Peyer's patch (tissue), 4 donors: ENCODE results near the gene CNTRL.

Experiments
- POLR2A ChIP-seq, 2 donors: fragments of 450-650 bp; IDR thresholded peaks; one replicate each; pipeline ENCODE4 v1.5.1; 2017; ENCODE audit warnings: antibody characterized with exemption in 2 of 2, mild to moderate bottlenecking in 2 of 2, moderate library complexity in 2 of 2
- TF ChIP-seq, protein P1 (sequence below), 6 experiments: fragments of 450-650 bp in 4 of 6; fragments of 200-600 bp in 2 of 6; sonication (generic) in 1 of 6; IDR thresholded peaks; one replicate each; pipeline ENCODE4 v1.5.1; 2017 to 2019; ENCODE audit warnings: antibody characterized with exemption in 6 of 6, mild to moderate bottlenecking in 3 of 6, moderate library complexity in 1 of 6

DNA sequence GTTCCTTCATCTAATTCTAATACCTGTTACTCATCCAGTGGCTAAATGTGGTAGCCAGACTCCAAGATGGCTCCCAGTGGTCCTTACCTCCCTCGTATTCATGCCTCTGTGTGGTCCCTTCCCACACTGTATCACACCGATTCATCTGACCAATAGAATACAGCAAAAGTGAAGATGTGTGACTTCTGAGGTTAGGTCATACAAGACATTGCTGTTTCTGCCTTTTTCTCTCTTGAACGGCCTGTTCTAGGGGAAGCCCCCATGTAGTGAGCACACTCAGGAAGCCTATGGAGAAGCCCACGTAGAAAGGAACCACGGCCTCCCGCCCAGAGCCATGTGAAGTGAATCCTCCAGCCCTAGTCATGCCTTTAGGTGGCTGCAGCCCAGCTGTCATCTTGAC lies 15.2 kb upstream of the CNTRL start:
- TF ChIP-seq, protein P1, sequence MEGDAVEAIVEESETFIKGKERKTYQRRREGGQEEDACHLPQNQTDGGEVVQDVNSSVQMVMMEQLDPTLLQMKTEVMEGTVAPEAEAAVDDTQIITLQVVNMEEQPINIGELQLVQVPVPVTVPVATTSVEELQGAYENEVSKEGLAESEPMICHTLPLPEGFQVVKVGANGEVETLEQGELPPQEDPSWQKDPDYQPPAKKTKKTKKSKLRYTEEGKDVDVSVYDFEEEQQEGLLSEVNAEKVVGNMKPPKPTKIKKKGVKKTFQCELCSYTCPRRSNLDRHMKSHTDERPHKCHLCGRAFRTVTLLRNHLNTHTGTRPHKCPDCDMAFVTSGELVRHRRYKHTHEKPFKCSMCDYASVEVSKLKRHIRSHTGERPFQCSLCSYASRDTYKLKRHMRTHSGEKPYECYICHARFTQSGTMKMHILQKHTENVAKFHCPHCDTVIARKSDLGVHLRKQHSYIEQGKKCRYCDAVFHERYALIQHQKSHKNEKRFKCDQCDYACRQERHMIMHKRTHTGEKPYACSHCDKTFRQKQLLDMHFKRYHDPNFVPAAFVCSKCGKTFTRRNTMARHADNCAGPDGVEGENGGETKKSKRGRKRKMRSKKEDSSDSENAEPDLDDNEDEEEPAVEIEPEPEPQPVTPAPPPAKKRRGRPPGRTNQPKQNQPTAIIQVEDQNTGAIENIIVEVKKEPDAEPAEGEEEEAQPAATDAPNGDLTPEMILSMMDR (IDR thresholded peaks at IDR 0.05): no peak
- TF ChIP-seq POLR2A (IDR thresholded peaks at IDR 0.05): no peak
